Glutamatergic neuron (in vitro differentiated cells): ENCODE measurements around the gene CCAR1. TPM values are rescaled to one million over a fixed set of nuclear protein-coding genes. Genes with fewer than 3 reads are reported as not detected.
"Not testable (repeated sequence)": the region's sequence is repeated elsewhere in the genome, so short reads cannot be mapped to it uniquely, and the experiment has no call there.

Experiments
- DNase-seq: peaks from one replicate; pipeline ENCODE4 v3.0.0; 2022
- H3K27ac Mint-ChIP-seq: one replicate; pipeline ENCODE4 v1.8.0; 2020; ENCODE audit warnings: mild to moderate bottlenecking, mixed read lengths, inconsistent platforms; ENCODE audit not compliant: unreplicated experiment
- H3K27me3 Mint-ChIP-seq: one replicate; pipeline ENCODE4 v1.8.0; 2020; ENCODE audit warnings: mild to moderate bottlenecking, moderate library complexity, mixed read lengths, inconsistent platforms; ENCODE audit not compliant: unreplicated experiment
- H3K36me3 Mint-ChIP-seq: one replicate; pipeline ENCODE4 v1.8.0; 2020; ENCODE audit warnings: mild to moderate bottlenecking, mixed read lengths, inconsistent platforms; ENCODE audit not compliant: unreplicated experiment
- H3K4me1 Mint-ChIP-seq: one replicate; pipeline ENCODE4 v1.8.0; 2020; ENCODE audit warnings: mild to moderate bottlenecking, low read depth, mixed read lengths, inconsistent platforms; ENCODE audit not compliant: unreplicated experiment
- H3K4me3 Mint-ChIP-seq: one replicate; pipeline ENCODE4 v1.8.0; 2020; ENCODE audit warnings: mild to moderate bottlenecking, mixed read lengths, inconsistent platforms; ENCODE audit not compliant: unreplicated experiment
- H3K9me3 Mint-ChIP-seq: one replicate; pipeline ENCODE4 v1.8.0; 2020; ENCODE audit warnings: mild to moderate bottlenecking, moderate library complexity, mixed read lengths, inconsistent platforms; ENCODE audit not compliant: unreplicated experiment
- total RNA-seq: library from RNA; stranded (reverse); fragmentation: NEBNext Ultra II Directional; extraction: Animal tissue kit (Norgen Biotek cat#: 25700); gene quantifications from one replicate; pipeline ENCODE4 v1.2.1, GENCODE V29; 2021; ENCODE audit not compliant: unreplicated experiment
- TF ChIP-seq, protein P1 (sequence below): fragments of 200-600 bp; sonication (generic); IDR thresholded peaks from one replicate; pipeline ENCODE4 v1.5.0; 2021; ENCODE audit not compliant: partially characterized antibody, unreplicated experiment

CCAR1 gene
- total RNA-seq, 1 donor from 2014 or later = 85.5 TPM

DNA sequence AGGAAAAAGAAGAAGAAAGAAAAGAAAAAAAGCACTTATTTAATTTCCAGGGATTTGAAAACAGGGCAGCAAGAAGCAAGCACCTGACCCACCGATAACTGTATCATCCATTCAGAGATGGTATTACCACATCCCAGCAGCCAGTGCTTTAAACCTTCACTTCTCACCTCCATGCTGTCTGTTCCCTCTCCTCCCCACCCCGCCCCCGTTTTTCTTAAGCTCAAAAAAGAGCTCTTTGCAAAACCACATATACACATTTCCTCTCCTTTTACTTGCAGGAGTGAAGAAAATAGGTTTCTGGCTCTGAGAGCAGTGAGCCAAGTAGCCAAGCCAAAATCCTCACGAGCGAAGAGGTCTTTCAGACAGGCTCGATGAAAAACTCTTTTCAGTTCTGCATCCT, 108.5 kb downstream of the CCAR1 start:
- Mint-ChIP-seq H3K4me1 (no peaks in the 10 kb centered on the region), H3K36me3 (no peaks in the 10 kb centered on the region), H3K9me3 (no peaks in the 10 kb centered on the region), H3K27ac (no peak overlapping the region), H3K4me3 (no peak overlapping the region), H3K27me3 (peaks cover 10% of the 10 kb centered on the region)
- TF ChIP-seq, protein P1, sequence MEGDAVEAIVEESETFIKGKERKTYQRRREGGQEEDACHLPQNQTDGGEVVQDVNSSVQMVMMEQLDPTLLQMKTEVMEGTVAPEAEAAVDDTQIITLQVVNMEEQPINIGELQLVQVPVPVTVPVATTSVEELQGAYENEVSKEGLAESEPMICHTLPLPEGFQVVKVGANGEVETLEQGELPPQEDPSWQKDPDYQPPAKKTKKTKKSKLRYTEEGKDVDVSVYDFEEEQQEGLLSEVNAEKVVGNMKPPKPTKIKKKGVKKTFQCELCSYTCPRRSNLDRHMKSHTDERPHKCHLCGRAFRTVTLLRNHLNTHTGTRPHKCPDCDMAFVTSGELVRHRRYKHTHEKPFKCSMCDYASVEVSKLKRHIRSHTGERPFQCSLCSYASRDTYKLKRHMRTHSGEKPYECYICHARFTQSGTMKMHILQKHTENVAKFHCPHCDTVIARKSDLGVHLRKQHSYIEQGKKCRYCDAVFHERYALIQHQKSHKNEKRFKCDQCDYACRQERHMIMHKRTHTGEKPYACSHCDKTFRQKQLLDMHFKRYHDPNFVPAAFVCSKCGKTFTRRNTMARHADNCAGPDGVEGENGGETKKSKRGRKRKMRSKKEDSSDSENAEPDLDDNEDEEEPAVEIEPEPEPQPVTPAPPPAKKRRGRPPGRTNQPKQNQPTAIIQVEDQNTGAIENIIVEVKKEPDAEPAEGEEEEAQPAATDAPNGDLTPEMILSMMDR = no peak
- no peak for DNase-seq

DNA sequence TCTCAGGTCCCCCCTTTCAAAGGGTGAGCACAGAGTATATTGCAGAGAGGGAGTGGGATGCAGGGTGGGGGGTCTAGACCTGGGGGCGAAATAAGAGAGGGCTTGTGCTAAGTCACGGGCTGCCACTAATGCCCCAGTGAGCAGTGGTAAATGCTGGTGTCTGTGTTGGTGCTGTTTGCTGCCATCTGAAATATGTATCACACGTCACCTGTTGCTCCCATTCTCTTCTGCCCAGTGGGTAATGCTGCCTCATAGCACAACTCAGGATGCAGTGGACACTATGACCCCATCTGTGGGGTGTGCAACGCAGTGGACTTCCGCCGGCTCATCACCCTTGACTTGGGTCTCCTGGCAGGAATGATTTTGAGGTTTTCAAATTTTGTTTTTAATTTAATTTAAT, 108.9 kb downstream of the CCAR1 start:
- Mint-ChIP-seq H3K27ac (no peak overlapping the region), H3K4me1 (no peaks in the 10 kb centered on the region), H3K36me3 (no peaks in the 10 kb centered on the region), H3K4me3 (no peak overlapping the region), H3K27me3 (peaks cover 10% of the 10 kb centered on the region), H3K9me3 (no peaks in the 10 kb centered on the region)
- DNase-seq = no peak
- TF ChIP-seq, protein P1 = no peak

DNA sequence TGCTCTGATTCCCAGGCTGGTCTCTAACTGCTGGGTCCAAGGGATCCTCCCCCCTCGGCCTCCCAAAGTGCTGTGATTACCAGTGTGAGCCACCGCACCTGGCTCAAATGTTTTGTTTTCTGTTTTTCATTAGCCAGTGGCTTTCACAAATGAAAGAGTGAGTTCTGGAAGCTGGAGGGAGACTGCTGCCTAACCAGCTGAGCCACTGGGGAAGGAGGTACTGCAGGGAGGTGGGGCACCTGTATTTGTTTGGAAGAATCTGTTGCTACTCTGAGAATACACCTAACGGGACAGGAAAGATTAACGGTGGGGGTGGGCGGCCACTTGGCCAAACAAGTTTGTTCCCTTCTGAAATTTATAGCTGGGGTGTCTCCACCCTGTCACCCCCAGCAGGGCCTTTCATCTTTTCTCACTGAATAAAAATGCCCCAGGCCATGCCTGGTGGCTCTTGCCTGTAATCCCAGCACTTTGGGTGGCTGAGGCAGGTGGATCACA, 111.0 kb downstream of the CCAR1 start:
- Mint-ChIP-seq H3K9me3 (no peaks in the 10 kb centered on the region), H3K36me3 (no peaks in the 10 kb centered on the region), H3K27ac (no peak overlapping the region), H3K4me1 (no peaks in the 10 kb centered on the region), H3K27me3 (peaks cover 4% of the 10 kb centered on the region), H3K4me3 (no peak overlapping the region)
- TF ChIP-seq, protein P1 = no peak
- DNase-seq = no peak

DNA sequence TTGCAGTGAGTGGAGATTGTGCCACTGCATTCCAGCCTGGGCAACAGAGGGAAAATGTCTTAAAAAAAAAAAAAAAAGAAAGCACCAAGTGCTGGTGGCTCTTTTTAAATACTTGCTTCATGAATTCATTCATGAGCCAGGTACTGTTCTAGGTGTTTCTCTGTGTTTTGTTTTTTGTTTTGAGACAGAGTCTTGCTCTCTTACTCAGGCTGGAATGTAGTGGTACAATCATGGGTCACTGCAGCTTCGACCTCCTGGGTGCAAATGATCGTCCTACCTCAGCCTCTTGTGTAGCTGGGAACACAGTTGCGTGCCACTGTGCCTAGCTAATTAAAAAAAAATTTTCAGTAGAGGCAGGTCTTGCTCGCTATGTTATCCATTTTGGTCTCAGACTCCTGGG, 111.6 kb downstream of the CCAR1 start:
- Mint-ChIP-seq H3K36me3 (no peaks in the 10 kb centered on the region), H3K27me3 (peaks cover 4% of the 10 kb centered on the region), H3K4me3 (no peak overlapping the region), H3K4me1 (no peaks in the 10 kb centered on the region), H3K27ac (no peak overlapping the region), H3K9me3 (no peaks in the 10 kb centered on the region)
- DNase-seq = no peak
- TF ChIP-seq, protein P1 = no peak

DNA sequence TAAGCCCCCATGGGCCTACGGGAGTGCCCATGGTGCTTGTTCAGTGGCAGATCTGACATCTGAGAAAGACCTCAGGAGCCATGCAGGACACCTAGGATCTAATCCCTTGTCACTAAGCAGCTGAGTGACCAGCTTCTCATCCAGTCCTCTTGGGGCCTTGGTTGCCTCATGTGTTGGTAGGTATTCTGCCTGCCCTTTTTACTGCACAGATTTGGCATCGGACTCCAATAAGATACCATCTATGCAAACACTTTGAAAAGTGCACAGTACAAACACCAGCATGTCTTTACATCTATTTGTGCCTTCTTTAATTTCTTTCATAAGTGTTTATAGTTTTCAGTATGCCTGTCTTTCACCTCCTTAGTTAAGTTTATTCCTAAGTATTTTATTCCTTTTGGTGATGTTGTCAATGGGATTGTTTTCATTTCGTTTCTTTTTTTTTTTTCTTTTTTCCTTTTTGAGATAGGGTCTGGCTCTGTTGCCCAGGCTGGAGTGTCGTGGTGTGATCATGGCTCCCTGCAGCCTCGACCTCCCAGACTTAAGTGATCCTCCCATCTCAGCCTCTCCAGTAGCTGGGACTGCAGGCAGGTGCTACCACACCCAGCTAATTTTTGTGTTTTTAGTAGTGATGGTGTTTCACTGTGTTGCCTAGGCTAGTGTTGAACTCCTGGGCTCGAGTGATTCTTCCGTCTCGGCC, 116.7 kb downstream of the CCAR1 start:
- TF ChIP-seq, protein P1 = no peak
- Mint-ChIP-seq H3K4me3 (no peak overlapping the region), H3K9me3 (no peaks in the 10 kb centered on the region), H3K27ac (peak overlapping the region; percentile 70), H3K27me3 (peaks cover 3% of the 10 kb centered on the region), H3K36me3 (no peaks in the 10 kb centered on the region), H3K4me1 (no peaks in the 10 kb centered on the region)
- no peak for DNase-seq

DNA sequence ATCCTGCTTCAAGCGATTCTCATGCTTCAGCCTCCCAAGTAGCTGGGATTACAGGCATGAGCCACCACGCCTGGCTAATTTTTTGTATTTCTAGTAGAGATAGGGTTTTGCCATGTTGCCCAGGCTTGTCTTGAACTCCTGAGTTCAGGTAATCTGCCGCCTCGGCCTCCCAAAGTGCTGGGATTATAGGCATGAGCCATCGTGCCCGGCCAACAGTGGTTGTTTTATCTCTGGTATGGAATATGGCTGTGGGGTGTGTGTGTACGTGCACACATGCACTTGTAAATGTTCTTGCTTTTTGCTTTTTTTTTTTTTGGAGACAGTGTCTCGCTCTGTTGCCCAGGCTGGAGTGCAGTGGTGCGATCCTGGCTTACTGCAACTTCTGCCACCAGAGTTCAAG, 119.6 kb downstream of the CCAR1 start:
- H3K4me1 Mint-ChIP-seq, H3K9me3 Mint-ChIP-seq, H3K27me3 Mint-ChIP-seq, H3K27ac Mint-ChIP-seq, H3K4me3 Mint-ChIP-seq, H3K36me3 Mint-ChIP-seq, DNase-seq: not testable (repeated sequence)
